ENCODE measurements around the gene ASAP2.

Gene ASAP2

GRCh38 chr2:9179572-9180201 is 26.9 kb upstream of the ASAP2 start:
- DNase-seq (ENCODE audit: extremely low read depth in 1 of 2, low read depth in 1 of 2) = no peak

- no peak for DNase-seq (ENCODE audit: extremely low read depth in 1 of 2, low read depth in 1 of 2)
Observed at GRCh38 chr2:9184361-9184760, 22.3 kb upstream of the ASAP2 start.

DNA sequence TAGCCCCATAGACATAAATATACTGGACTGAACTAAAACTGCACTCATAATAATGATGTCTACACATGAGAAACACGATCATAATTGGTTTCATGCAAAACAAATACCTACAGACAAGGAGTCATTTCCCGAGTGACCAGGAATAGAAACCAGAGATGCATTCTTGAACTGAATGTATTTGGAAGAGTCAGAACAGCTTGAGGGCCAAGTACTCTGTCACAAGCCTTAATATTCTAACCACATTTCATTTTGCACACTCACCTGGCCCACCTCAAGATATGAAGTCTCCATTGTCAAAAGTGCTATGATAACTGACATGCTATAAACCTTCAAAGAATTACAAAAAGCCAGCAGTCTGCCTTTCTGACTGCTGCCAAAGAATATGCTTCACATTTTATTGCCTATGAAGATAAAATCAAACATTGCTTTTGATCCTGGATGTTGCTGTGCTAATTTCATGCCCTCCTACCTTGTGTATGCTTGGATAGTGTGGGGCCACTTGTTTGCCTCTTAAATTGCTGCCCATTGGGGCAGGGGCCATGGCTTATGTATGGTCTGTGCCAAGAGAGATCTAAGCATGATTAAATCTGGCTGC is 18.9 kb upstream of the ASAP2 start:
- no peak for DNase-seq (ENCODE audit: extremely low read depth in 1 of 2, low read depth in 1 of 2)

DNA sequence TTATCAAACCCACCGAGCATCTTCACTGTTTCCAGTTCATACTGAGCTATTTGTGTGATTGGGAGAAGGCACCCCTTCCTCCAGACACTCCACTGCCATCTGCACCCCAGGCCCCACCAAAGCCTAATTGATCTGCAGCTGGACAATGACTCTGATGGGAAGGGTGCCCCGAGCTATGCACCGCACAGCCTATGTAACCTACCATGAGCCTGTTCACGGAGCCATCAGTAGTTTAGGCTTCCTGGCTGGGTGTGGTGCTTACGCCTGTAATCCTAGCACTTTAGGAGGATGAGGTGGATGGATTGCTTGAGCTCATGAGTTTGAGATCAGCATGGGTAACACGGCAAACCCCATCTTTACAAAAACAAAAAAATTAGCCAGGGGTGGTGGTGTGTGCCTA is 17.8 kb upstream of the ASAP2 start:
- no peak for DNase-seq (ENCODE audit: extremely low read depth in 1 of 2, low read depth in 1 of 2)

DNA sequence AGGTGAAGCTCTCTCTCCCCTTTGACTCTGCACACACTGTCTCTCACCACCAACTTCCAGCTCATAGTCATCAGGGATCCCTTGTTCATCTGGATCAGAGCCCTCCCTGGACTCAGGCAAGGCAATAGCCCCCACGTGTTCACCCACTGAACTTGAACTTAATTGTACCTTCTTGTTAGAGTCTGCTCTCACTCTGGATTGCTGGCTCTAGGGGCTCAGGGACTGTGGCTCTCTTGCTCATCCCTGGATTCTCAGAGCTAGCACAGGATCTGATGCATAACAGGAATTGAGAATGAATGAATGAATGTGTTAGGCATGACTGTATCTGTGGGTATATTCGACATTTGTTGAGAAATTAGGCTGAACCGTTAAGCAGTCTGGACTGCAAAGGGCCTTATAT is 16.7 kb upstream of the ASAP2 start:
- DNase-seq (ENCODE audit: extremely low read depth in 1 of 2, low read depth in 1 of 2) = no peak

DNA sequence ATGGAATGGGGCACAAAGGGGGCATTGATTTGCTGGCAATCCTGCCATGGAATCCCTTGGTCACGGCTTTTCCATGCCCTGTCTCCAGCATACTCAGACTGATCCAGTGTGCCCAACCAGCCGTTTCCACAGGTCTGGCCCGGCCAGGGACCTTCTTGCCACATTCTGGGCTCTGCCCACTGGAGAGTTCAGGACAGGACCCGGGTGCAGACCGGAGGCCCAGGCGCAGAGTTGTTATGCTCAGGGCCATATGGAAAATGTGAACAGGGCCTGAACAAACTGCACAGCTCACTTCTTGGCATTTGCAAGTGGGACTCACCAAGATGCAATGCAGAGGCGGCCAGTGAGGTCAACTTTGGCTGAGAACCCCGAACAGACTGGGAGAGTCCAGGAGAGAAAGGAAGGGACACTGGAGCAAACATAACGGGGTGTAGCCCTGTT is 15.6 kb upstream of the ASAP2 start:
- DNase-seq (ENCODE audit: extremely low read depth in 1 of 2, low read depth in 1 of 2) = no peak

DNA sequence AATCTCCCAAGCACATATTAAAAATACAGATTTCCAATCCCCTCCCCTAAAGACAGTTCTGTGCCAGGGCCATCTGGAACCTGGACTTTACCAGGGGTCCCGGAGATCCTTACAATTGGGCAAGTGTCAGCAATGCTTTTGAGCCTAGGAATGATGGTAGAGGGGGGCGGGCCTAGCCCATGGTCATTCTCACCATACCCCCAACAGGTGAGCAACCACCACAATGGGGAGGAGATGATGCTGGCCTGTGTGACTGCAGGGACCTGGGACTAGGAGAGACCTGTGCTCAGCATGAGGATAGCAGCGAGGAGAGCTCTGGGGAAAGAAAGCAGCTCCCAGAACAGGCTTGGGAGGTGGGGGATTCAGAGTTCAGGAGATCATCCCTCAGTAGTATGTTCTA is 13.9 kb upstream of the ASAP2 start:
- no peak for DNase-seq (ENCODE audit: extremely low read depth in 1 of 2, low read depth in 1 of 2)

GRCh38 chr2:9194352-9194751 is 12.3 kb upstream of the ASAP2 start:
- DNase-seq (ENCODE audit: extremely low read depth in 1 of 2, low read depth in 1 of 2) = no peak

DNA sequence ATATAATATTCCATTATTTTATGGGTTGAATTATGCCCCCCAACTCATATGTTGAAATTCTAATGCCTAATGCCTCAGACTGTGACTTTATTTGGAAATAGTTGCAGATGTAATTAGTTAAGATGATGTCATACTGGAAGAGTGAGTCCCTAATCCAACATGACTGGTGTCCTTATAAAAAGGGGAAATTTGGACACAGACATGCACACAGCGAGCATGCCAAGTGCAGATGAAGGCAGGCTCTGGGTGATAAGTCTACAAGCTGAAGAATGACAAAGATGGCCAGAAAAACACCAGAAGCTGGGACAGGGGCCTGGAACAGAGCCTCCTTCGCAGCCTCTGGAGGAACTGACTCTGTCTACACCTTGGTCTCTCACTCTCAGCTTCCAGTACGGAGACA is 10.0 kb upstream of the ASAP2 start:
- DNase-seq (ENCODE audit: extremely low read depth in 1 of 2, low read depth in 1 of 2) = no peak

GRCh38 chr2:9197916-9198315 is 8.7 kb upstream of the ASAP2 start:
- DNase-seq (ENCODE audit: extremely low read depth in 1 of 2, low read depth in 1 of 2) = no peak

DNA sequence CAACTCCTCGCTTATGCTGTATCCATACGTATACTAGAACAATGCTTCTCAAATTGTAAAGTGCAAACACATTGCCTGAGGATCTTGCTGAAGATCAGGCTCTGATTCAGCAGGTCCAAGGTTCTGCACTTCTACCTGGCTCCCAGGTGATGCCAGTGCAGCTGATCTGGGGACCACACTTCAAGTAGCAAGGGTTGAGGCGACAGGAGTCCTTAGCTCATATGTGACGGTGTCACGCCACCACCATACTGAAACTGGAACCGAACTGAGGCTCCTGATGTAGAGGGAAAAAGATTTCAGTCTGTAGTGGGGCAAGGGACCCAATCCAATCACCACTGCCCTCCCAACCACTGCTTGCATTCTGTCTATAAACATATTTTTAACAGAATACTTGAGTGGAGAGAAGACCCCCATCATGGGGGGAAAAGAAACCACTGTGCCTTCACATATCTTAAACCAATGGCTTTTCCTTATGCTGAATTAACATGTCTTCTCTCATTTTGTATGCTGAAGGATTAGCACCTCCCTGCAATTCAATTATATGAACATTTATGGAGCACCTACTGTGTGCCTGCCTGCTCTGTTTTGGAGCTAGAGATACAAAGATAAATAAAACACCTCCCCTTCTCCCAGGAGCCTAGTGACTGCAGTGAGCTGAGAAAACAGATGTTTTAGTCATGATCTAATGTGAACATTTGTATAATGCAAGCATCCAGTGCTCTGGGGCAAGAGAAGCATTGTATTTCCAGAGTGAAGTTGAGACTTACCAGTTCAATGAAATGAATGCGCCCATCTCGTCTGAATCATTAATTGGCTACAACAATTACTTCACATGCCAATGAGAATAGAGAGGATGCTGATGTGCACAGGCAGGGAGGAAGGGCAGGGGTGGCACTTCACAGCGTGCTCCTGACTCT is 6.6 kb upstream of the ASAP2 start:
- no peak for DNase-seq (ENCODE audit: extremely low read depth in 1 of 2, low read depth in 1 of 2)

- DNase-seq (ENCODE audit: extremely low read depth in 1 of 2, low read depth in 1 of 2) = no peak
Observed at GRCh38 chr2:9200633-9201015, 6.0 kb upstream of the ASAP2 start.

DNA sequence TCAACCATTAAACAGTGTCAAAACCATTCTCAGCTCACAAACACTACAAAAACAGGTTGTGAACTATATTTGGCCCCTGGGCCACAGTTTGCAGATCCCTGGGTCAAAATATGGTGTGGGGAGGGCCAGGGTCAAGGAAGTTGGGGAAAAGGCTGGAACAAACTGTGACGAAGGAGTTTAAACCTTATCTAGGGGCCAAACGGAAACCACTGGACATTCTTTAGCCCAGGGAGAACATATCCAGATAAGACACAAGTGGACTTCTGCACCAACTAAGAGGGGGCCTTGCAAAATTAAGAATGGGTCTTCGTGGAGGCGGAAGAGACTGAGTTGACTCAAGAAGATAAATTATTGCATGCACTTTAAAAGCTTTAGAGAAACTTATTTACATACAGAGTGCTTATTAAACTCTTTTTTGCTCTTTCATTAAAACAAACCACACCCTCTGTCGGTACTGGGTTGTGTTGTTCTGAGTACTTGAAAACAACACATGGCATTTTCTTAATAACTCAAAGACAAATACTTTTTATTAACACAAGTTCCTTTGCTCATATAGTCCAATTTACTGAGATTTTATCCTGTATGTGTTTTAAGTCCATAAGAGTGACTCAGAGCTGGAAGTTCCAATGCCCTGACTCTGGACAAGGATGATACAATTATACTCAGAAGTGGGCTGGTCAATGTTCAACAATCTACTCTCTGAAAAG is 5.3 kb upstream of the ASAP2 start:
- no peak for DNase-seq (ENCODE audit: extremely low read depth in 1 of 2, low read depth in 1 of 2)

DNA sequence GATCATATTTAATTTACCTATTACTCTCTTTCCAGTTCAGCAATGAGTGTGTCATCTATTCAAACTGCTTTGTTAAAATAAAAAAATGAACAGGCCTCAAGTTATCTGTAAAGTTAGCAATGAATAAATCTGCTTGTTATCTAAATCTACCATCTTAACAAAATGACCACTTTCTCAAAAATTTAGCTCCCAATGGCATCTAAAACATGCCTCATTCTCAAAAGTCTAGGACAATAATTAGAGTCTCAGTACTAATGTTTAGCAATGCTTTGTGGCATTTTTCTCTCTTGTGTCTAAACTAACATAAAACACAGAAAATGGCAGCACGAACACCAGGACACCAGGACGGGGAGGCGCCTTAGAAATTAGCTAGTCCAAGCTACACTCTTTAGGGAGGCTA is 3.6 kb upstream of the ASAP2 start:
- no peak for DNase-seq (ENCODE audit: extremely low read depth in 1 of 2, low read depth in 1 of 2)

GRCh38 chr2:9203876-9204275 is 2.7 kb upstream of the ASAP2 start:
- DNase-seq (ENCODE audit: extremely low read depth in 1 of 2, low read depth in 1 of 2) = no peak

- no peak for DNase-seq (ENCODE audit: extremely low read depth in 1 of 2, low read depth in 1 of 2)
Observed at GRCh38 chr2:9204939-9205338, 1.7 kb upstream of the ASAP2 start.

DNA sequence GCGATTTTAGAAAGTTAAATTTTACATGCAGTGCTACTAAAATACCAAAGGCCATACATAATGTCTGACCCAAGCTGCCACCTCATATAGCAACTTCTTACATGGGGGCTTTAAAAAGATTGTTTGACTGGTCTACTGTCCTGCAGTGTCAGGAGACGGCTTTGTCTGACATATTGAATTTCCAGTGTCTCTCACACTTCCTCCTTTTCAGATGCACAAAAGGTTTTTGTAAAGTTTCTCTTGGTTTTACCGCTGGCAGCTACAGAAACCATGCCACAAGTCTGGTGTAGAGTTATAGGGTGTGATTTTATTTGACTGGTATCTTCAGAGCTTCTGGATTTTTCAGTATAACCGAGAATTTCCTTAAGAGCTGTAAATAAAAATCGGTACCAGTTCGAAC is 1.1 kb upstream of the ASAP2 start:
- DNase-seq (ENCODE audit: extremely low read depth in 1 of 2, low read depth in 1 of 2) = no peak

- no peak for DNase-seq (ENCODE audit: extremely low read depth in 1 of 2, low read depth in 1 of 2)
Observed at GRCh38 chr2:9206991-9207640, 504 bp downstream of the ASAP2 start.

GRCh38 chr2:9207641-9208311 is 1.2 kb downstream of the ASAP2 start:
- DNase-seq (ENCODE audit: extremely low read depth in 1 of 2, low read depth in 1 of 2) = no peak

- DNase-seq (ENCODE audit: extremely low read depth in 1 of 2, low read depth in 1 of 2) = no peak
Observed at GRCh38 chr2:9208875-9209274, 2.3 kb downstream of the ASAP2 start.
